ENCODE results near the gene RBM6. TPM values are rescaled to one million over a fixed set of nuclear protein-coding genes. Genes with fewer than 3 reads are reported as not detected.

RBM6 gene
- total and polyA plus RNA-seq, 9 of the 15 experiments (the other 6 are each of a cell fraction or from before 2014, with no cell fraction given), result 19.9 to 82.2 (median 57.8) TPM

GRCh38 chr3:49929291-49930167 lies 10.4 kb upstream of the RBM6 start, which contains the start of gene MON1A (continued):
- TF ChIP-seq ZHX1 (conservative IDR thresholded peaks at IDR 0.05; ENCODE audit: low read length) (no peak), ETV5 (CRISPR knock-in tag; IDR thresholded peaks at IDR 0.05; ENCODE audit: low read depth) (no peak), GABPB1 (CRISPR knock-in tag; IDR thresholded peaks at IDR 0.05) (peak; percentile 52), YY1 (IDR thresholded peaks at IDR 0.05; ENCODE audit: borderline replicate concordance in 1 of 3, control insufficient read depth in 1 of 3, extremely low read depth in 1 of 3, insufficient read depth in 3 of 3, insufficient read length in 1 of 3, insufficient replicate concordance in 2 of 3, low read depth in 1 of 3, low read length in 2 of 3) (peak in 1 of 3 experiments; percentile 74), TFAP4 (CRISPR knock-in tag; IDR thresholded peaks at IDR 0.05; ENCODE audit: borderline replicate concordance) (peak; percentile 90), ZBTB9 (CRISPR knock-in tag; IDR thresholded peaks at IDR 0.05) (peak; percentile 56; the same call in 1 of the 2 replicates), CLOCK (CRISPR knock-in tag; IDR thresholded peaks at IDR 0.05; ENCODE audit: borderline replicate concordance) (no peak), RBM15 (IDR thresholded peaks at IDR 0.05; ENCODE audit: insufficient read depth, low read length) (no peak), PHF20 (IDR thresholded peaks at IDR 0.05; ENCODE audit: partially characterized antibody) (no peak), CC2D1A (IDR thresholded peaks at IDR 0.05) (peak; percentile 40; the same call in 1 of the 2 replicates), POLR3A (IDR thresholded peaks at IDR 0.05; ENCODE audit: borderline replicate concordance, extremely low read depth, insufficient read depth, insufficient read length) (no peak), GTF2E2 (tag; IDR thresholded peaks at IDR 0.05) (no peak), ZC3H4 (CRISPR knock-in tag; IDR thresholded peaks at IDR 0.05; ENCODE audit: borderline replicate concordance) (no peak)
